GM19455 (cell line): ENCODE data around the gene ITPR1.
"Not testable (repeated sequence)": the region's sequence is repeated elsewhere in the genome, so short reads cannot be mapped to it uniquely, and the experiment has no call there.

Source experiments
- ATAC-seq: cut with Tn5 transposase; IDR thresholded peaks from one replicate; pipeline ENCODE4 v1.9.1; 2021; ENCODE audit not compliant: unreplicated experiment

ITPR1 gene

GRCh38 chr3:4588466-4588865 is 95.3 kb downstream of the ITPR1 start:
- no peak for ATAC-seq

- no peak for ATAC-seq
Observed at GRCh38 chr3:4589475-4590097, 96.4 kb downstream of the ITPR1 start.

DNA sequence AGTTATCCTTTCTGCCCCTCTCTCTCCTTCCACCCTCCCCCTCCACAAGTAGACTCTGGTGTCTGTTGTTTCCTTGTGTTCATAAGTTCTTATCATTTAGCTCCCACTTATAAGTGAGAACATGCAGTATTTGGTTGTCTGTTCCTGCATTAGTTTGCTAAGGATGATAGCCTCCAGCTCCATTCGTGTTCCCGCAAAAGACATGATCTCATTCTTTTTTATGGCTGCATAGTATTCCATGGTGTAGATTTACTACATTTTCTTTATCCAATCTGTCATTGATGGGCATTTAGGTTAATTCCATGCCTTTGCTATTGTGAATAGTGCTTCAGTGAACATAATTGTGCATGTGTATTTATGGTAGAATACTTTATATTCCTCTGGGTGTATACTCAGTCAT is 97.7 kb downstream of the ITPR1 start:
- ATAC-seq: not testable (repeated sequence)

- no peak for ATAC-seq
Observed at GRCh38 chr3:4591669-4592068, 98.5 kb downstream of the ITPR1 start.

DNA sequence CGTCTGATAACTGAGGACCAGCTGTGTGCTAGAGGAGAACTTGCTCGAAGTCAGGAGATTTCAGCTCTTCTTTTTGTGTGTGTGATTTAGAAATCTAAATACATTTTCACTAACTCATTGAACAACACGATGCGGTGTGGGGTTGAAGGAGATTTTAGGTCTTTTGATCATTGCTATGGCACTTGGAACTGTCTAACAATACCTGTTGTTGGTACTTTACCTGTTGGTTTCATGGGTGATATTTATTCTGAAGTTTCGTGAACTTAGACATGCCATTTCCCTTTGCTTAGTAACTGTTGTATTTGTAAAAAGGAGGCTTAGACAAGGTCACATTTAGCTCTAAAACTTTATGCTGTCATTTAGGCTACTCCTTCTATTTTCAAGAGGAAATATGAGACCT is 99.9 kb downstream of the ITPR1 start:
- ATAC-seq: no peak

- ATAC-seq: no peak
Observed at GRCh38 chr3:4595710-4596113, 102.6 kb downstream of the ITPR1 start.

- ATAC-seq: no peak
Observed at GRCh38 chr3:4596612-4597011, 103.5 kb downstream of the ITPR1 start.

- no peak for ATAC-seq
Observed at GRCh38 chr3:4597208-4597985, 104.2 kb downstream of the ITPR1 start.

GRCh38 chr3:4598232-4598631 is 105.1 kb downstream of the ITPR1 start:
- not testable (repeated sequence) for ATAC-seq

DNA sequence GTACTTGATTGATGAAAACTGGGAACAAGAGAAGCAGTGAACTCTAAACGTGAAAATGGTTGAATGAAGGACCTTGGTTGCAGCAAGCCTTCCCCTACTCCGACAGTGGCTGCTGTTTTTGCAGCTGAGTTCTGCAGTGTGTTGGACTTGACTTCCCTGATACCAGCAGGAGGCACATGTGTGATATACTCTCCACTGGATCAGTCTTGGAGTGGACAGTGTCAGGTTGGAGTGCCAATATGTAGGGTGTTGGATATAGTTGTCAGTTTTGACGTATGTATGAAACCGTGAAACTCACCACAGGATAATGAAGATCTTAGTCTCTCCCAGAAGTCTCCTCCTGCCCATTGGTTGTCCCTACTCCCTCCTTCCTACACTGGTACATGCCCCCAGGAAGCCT is 106.5 kb downstream of the ITPR1 start:
- ATAC-seq: no peak

- no peak for ATAC-seq
Observed at GRCh38 chr3:4600493-4600892, 107.3 kb downstream of the ITPR1 start.

- no peak for ATAC-seq
Observed at GRCh38 chr3:4601892-4602291, 108.7 kb downstream of the ITPR1 start.

- ATAC-seq: no peak
Observed at GRCh38 chr3:4604693-4605092, 111.5 kb downstream of the ITPR1 start.

DNA sequence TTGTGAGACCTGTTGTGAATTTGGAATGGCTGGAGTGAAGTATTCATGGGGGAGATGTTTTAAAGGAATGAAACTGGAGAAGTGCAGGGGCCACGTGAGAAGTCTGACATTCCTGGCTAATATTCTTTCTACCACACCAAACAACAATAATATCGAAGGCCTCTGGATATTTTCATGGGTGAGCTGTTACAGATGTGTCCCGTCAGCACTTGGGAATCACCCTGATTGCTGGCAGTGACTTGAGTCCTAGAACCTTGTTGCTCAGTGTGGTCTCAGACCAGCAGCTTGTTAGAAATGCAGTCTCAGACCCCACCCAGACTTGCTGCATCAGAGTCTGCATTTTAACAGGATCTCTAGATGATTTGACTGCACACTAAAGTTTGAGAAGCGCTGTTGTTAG is 113.8 kb downstream of the ITPR1 start:
- ATAC-seq: no peak

DNA sequence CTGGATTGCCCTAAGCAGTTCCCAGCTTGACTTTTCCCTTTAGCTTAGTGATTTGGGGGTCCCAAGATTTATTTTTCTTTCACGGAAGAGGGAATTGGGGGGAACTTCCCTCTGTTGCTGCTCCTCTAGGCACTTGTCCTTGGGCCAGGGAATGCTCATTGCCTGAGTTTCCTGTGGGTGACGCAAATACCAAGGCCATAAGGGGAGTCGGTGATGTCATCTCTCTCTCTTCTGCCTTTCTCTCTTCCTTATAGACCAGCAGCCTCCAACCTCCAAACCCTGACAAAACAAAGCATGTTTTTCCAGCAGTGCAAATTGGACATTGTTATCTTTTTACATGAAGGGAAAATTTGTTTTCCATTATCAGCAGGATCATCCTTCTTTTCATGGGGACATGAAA is 120.2 kb downstream of the ITPR1 start:
- ATAC-seq: no peak

GRCh38 chr3:4614070-4614469 is 120.9 kb downstream of the ITPR1 start:
- ATAC-seq: no peak

DNA sequence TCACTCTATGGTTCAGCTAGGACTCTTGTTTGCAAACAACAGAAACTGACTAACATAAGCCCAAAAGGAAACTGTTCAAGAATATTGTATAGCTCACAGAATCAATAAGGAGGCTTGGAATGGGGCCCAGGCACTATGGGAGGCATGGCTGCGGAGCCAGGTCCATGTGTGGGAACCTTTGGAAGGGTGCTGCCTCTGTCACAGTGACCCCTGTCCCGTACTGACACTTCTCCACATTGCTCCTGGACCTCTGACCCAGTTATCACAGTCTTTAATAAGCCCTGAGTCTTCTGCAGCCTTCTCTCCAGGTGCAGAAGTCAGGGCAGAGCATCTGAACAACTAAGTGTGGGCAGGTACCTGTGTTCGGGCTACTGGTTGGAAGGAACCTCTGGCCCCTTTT is 121.8 kb downstream of the ITPR1 start:
- no peak for ATAC-seq

DNA sequence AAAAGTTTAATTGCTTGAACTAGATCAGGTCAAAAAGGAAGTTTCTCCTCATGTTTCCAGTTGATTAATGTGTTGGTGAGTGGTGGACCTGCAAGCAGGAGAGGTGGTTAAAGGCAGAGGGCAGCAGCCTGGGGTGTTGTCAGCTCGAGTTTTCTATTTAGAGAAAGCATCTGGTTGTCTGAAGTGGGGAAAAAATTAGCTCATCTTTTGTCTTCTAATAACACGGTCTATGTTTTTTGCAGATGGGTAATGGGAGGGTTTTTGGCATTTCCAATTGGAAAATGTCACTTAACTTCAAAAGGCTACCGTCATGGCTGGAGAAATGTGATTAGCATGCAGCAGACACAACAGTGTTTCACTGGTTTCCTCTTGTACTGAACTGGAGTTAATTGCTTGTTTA is 122.6 kb downstream of the ITPR1 start:
- ATAC-seq: no peak

DNA sequence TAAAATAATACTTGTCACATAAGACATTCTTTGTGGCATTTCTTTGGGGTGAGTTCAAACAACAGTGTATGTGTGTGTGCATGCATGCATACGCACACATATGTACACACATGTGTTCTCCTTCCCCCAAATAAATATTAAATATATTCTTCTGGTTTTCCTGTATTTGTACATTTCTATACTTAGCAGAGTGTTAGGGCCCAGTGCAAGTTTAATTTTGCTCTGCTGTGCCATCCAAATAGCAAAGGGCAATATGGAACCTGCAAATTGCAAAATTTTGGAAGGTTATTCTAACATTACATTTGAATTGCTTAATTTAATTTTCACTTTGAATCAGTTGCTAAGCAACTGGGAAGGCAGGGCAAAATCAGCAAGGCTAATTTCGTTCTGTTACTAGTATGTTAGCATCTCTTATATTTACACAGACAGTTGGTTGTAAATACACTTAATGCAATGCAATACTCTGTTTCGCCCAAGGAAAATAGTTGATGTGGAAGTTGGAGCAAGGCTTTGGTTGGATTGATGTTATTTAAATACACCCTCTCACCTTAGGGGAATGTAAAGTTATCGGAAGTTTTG is 130.4 kb downstream of the ITPR1 start:
- no peak for ATAC-seq

- ATAC-seq: no peak
Observed at GRCh38 chr3:4627651-4628375, 134.7 kb downstream of the ITPR1 start.

GRCh38 chr3:4629095-4630007 is 136.2 kb downstream of the ITPR1 start:
- ATAC-seq: no peak
